ENCODE measurements around the gene JARID2.
A peak's percentile ranks its signal among the peaks of the same experiment; 100 is the strongest.
"Not testable (repeated sequence)": the region's sequence is repeated elsewhere in the genome, so short reads cannot be mapped to it uniquely, and the experiment has no call there.

The JARID2 gene

DNA sequence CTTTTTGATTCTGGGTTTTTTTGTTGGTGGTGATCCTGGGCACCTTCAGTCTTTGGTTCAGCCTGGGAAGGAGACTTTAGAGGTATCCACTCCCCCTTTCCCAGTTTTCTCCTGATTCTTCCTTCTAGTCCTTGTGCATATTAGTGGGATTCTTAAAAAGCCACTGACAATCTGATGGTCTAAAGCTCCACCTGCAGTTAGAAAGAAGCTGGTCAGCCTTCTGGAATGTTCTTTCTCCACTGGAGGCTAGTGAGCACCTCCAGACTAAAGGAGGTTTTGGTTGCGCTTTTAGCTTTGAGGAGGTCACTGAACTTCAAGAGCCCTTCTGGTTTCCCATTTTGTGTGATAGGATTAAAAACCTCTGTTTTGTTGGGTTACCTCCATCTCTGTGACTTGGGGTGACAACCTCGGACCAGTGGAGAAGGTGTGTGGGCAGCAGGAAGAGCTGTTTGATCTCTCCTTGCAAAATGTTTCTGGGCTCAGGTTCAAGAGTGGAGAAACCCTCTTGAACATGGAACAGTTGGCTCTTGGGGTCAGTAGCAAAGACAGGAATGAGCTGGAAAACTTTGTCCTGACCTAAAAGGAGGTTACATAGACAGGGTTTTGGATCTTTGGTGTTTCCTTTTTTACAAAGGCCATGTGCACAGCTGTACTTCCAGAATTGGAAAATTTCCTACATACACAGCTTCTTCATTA lies 29.0 kb downstream of the JARID2 start:
- peak in 1 of 2 experiments; percentile 42 for DNase-seq (ENCODE audit: low read depth in 1 of 2, low spot score in 1 of 2)
- TF ChIP-seq JUND (IDR thresholded peaks at IDR 0.05; ENCODE audit: low read depth) = no peak
- in situ Hi-C loops (cut with HindIII; ENCODE audit: low pct_unique_long_range_greater_than_20kb, low sequenced_read_pairs) = no loop called here

DNA sequence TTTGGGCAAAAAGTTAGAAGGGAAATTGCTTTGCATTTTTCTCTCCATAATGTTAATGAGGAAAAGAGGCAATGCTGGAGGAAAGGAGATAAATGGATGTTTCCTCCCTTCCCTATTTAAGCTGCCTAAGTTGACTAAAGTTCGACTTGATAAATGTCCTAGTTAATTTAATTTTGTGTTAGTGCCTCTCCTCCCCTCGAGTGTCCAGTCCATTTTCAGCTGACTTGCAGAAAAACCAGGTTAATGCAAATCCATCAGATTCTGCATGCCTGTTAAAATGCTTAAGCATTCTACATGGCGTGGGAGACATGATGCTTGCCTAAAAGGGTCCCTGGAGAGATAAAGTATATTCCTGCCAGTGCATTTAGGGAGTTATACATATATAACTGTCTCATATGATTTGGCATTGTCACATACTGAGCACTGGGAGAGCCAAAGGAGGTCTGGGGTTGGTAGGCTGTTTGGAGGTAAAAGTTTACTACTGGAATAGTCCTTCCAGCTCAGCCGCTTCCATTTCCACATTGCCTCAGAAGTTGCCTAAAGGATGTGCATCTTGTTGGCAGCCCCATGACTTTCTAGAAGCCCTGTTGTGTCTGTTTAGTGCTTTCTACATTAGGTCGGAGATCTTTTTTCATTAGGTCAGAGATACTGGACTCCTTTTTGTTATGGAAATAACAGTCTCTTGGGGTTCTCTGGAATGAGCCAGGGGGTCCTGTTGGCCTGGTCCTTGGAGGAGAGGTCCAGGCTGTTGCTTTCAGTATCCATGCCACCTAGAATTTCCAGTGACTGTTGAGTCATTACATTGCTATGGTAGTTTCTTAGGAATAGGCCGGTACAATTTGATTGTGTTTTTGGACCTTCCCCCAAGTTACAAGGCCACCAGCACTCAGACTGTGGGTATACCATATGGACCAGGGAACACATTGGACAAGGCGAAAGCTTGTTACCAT lies 30.4 kb downstream of the JARID2 start:
- TF ChIP-seq JUND (IDR thresholded peaks at IDR 0.05; ENCODE audit: low read depth) = no peak
- in situ Hi-C loops (cut with HindIII; ENCODE audit: low pct_unique_long_range_greater_than_20kb, low sequenced_read_pairs) = no loop called here
- DNase-seq (ENCODE audit: low read depth in 1 of 2, low spot score in 1 of 2) = no peak

DNA sequence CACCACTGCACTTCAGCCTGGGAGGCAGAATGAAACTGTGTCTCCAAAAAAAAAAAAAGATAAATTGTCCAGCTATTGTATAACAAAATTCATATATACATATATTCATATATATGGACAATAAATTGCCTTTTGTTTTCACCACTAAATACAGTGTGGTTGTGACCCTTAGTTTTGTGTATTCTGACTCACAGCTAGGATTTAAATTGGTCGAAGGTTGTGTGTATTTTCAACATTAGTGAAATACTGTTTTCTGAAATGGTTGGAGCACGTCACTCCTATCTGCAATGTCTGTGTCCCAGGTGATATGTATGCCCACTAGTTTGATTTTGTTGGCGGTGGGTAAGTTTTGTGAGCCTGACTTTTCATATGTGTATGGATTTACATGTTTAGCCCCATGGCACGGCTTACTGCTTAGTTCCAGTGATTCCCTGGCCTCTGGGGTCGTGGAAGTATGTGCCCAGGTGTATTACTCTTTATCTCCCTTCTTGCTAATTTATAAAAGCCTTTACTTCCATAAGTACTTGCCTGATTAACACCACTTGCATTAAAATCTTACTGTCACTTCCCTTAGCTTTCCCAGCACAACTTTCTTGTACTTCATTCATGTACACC lies 33.3 kb downstream of the JARID2 start:
- DNase-seq (ENCODE audit: low read depth in 1 of 2, low spot score in 1 of 2) = no peak
- no peak for TF ChIP-seq JUND (IDR thresholded peaks at IDR 0.05; ENCODE audit: low read depth)
- in situ Hi-C loops (cut with HindIII; ENCODE audit: low pct_unique_long_range_greater_than_20kb, low sequenced_read_pairs) = no loop called here

DNA sequence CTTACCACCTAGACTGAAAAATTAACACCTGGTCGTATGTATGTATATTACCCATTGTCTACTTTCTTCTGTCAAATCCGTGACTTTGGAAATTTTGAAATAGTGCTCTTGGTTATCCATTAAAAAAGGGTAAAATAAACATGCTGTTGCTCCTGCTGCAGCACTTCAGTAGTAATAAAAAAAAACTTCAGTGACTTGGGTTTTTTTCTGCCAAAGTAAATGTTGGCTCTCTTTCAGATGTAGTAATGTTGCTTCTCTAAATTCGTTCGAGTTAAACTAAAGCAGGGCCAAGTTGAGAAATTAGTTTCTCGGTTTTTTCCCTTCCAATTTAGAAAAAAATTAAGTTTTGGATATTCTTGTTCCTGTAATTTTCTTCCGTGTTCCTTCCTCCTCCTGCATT lies 34.2 kb downstream of the JARID2 start:
- no peak for TF ChIP-seq JUND (IDR thresholded peaks at IDR 0.05; ENCODE audit: low read depth)
- in situ Hi-C loops (cut with HindIII; ENCODE audit: low pct_unique_long_range_greater_than_20kb, low sequenced_read_pairs) = no loop called here
- no peak for DNase-seq (ENCODE audit: low read depth in 1 of 2, low spot score in 1 of 2)

DNA sequence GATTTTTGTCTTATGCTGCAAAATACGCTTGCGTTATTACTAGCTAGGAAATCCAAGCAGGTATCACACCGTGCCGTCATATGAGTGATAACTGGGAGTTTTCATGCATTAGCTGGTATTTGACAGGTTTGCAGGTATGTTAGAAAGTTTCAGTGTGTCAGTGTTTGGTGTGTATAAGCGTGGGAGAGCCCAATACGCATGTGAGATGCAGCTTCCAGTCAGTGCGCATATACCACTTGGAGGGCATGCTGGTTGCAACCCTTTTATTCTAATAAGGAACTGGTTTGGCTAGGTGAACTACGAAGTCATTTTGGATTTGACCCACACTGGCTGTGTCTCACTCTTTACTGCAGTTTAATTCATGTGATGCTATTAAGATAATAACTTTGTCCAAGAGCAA lies 35.1 kb downstream of the JARID2 start:
- in situ Hi-C loops (cut with HindIII; ENCODE audit: low pct_unique_long_range_greater_than_20kb, low sequenced_read_pairs) = no loop called here
- peak in 1 of 2 experiments; percentile 22 for DNase-seq (ENCODE audit: low read depth in 1 of 2, low spot score in 1 of 2)
- no peak for TF ChIP-seq JUND (IDR thresholded peaks at IDR 0.05; ENCODE audit: low read depth)

DNA sequence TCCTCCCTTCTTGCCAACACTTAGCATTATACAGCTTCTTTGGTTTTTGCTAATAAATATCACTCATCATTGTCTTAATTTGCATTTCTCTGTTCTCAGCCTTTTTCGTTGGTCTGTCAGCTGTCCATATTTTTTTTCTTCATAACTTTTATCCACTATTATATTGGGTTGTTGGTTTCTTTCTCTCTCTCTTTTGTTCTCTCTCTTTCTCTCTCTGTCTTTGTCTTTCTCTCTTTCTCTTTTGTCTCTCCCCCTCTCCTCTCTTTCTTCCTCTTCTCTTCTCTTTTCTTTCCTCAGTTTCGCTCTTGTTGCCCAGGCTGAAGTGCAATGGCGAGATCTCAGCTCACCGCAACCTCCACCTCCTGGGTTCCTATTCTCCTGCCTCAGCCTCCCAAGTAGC lies 36.5 kb downstream of the JARID2 start:
- TF ChIP-seq JUND (IDR thresholded peaks at IDR 0.05; ENCODE audit: low read depth) = no peak
- in situ Hi-C loops (cut with HindIII; ENCODE audit: low pct_unique_long_range_greater_than_20kb, low sequenced_read_pairs) = no loop called here
- DNase-seq (ENCODE audit: low read depth in 1 of 2, low spot score in 1 of 2) = no peak

DNA sequence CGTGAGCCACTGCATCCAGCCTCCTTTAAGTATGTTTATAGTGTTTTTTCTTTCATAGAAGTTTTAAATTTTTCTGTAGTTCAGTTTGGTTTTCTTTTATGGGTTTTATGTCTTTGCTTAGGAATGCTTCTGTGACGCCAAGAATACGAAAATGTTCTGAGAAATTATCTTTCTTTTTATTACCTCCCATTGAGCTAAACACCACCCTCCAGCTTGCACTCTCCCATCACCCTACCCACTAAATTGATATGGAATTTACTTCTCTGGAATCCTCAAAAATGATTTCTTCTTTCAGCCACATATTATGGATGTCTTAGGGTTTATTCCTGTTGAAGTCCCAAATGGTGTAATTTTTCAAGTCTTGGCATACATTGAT lies 38.1 kb downstream of the JARID2 start:
- no peak for TF ChIP-seq JUND (IDR thresholded peaks at IDR 0.05; ENCODE audit: low read depth)
- in situ Hi-C loops (cut with HindIII; ENCODE audit: low pct_unique_long_range_greater_than_20kb, low sequenced_read_pairs) = no loop called here
- DNase-seq (ENCODE audit: low read depth in 1 of 2, low spot score in 1 of 2) = no peak

DNA sequence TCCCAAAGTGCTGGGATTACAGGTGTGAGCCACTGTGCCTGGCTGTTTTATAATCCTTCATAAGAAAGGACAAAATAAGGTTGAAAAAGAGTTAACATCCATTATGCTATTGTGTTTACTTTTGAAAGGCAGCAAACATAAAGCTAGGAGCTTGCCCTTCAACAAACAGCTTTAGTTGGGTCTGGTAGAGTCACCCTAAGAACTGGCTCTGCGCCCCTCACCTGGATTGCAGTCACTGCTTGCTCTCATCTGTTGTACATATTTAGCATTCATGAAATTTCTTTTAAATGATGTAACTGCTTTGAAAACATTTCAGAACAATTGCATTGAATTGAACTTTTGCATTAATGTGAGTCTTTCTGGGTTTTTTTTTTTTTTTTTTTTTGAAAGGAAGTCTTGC lies 38.9 kb downstream of the JARID2 start:
- TF ChIP-seq JUND (IDR thresholded peaks at IDR 0.05; ENCODE audit: low read depth) = peak; percentile 46; the same call in 1 of the 2 replicates

DNA sequence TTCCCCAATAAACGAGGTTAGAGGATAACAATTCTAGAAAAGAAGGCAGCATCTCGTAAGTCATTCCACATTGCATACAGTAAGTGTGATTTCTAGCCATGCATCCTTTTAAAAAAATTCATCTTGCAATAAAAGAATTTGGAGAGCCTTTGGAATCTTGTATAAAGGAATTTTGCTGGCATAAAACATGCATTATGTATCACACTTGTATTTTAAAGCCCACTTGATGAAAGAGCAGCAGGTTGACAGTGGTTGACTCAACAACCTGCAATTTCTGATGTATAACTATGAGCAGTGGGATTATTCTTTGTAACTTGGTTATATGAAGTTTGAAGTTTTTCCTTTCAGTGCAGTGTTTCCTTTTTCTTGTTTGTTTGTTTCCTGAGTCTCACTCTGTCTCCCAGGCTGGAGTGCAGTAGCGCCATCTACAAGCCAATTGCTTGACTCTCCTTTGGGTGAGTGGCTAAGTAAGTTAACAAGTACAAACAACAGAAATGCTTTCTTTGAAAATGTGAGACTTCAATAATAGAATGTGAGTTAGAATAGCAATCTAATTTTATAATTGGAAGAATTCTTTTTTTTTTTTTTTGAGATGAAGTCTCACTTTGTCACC lies 39.9 kb downstream of the JARID2 start:
- peak in 1 of 2 experiments; percentile 46 for DNase-seq (ENCODE audit: low read depth in 1 of 2, low spot score in 1 of 2)
- TF ChIP-seq JUND (IDR thresholded peaks at IDR 0.05; ENCODE audit: low read depth) = no peak
- in situ Hi-C loops (cut with HindIII; ENCODE audit: low pct_unique_long_range_greater_than_20kb, low sequenced_read_pairs) = no loop called here

More for the DNA sequence above, 38.9 kb downstream of the JARID2 start:
- in situ Hi-C loops (cut with HindIII; ENCODE audit: low pct_unique_long_range_greater_than_20kb, low sequenced_read_pairs) = no loop called here
- peak; percentile 28 to 72 for DNase-seq (ENCODE audit: low read depth in 1 of 2, low spot score in 1 of 2)

DNA sequence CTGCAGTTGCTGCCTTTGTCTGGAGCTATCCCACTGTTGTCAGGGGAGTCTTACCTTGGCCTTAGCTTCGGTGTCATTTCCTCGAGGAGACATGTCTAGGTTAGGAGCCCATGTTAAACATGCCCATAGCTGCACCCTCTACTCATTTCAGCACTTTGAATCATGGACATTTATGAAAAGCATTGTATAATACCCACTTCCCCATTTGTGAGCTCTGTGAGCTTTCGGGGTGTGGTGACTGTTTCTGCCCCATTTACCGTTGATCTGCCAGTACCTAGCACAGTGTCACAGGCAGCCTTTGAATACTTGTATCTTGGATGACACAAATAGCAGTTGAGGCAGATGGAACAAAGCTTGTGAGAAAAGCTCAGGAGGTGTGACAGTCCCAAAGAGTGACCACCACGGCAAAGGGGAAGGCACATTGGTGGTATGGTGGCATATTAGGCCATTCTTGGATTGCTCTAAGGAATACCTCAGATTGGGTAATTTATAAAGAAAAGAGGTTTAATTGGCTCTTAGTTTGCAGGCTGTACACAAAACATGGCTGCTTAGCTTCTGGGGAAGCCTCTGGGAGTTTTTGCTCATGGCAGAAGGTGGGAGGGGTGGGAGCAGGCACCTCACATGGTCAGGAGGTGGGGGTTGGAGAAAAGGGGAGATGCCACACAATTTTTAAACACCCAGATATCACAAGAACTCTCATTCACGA lies 42.0 kb downstream of the JARID2 start:
- no peak for DNase-seq (ENCODE audit: low read depth in 1 of 2, low spot score in 1 of 2)
- in situ Hi-C loops (cut with HindIII; ENCODE audit: low pct_unique_long_range_greater_than_20kb, low sequenced_read_pairs) = no loop called here
- TF ChIP-seq JUND (IDR thresholded peaks at IDR 0.05; ENCODE audit: low read depth) = no peak

DNA sequence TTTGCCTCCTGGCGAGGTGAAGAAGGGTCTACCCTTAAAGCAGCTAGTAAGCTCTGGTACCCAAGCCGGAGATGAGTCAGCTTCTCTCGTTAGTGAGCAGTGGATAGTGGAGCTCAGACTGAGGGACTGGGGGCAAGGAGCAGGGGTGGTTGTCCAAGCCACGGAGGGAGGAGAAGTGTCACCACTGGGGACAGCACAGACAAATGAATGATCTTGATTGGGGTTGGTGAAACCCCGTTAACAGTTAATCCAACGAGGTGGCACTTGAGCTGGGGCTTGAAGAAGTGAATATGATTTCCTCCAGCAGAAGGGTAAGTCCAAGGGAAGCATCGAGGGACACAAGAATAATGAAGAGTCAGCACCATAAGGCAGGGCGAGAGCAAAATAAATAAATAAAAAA lies 43.0 kb downstream of the JARID2 start:
- DNase-seq (ENCODE audit: low read depth in 1 of 2, low spot score in 1 of 2) = no peak
- in situ Hi-C loops (cut with HindIII; ENCODE audit: low pct_unique_long_range_greater_than_20kb, low sequenced_read_pairs) = no loop called here
- TF ChIP-seq JUND (IDR thresholded peaks at IDR 0.05; ENCODE audit: low read depth) = no peak

DNA sequence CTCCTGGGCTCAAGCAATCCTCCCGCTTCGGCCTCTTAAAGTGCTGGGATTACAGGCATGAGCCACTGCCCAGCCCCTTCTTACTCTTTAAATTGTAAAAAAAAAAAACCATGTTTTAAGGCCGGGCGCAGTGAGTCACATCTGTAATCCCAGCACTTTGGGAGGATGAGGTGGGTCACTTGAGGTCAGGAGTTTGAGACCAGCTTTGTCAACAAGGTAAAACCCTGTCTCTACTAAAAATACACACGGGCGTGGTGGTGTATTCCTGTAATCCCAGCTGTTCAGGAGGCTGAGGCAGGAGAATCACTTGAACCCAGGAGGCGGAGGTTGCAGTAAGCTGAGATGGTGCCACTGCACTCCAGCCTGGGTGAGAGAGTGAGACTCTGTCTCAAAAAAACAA lies 43.6 kb downstream of the JARID2 start:
- DNase-seq (ENCODE audit: low read depth in 1 of 2, low spot score in 1 of 2); in situ Hi-C loops (cut with HindIII; ENCODE audit: low pct_unique_long_range_greater_than_20kb, low sequenced_read_pairs): not testable (repeated sequence)

Measured in T47D (cell line).